ENCODE data around the gene LBHD1.
"Not testable (repeated sequence)": the region's sequence is repeated elsewhere in the genome, so short reads cannot be mapped to it uniquely, and the experiment has no call there.

Gene LBHD1

DNA sequence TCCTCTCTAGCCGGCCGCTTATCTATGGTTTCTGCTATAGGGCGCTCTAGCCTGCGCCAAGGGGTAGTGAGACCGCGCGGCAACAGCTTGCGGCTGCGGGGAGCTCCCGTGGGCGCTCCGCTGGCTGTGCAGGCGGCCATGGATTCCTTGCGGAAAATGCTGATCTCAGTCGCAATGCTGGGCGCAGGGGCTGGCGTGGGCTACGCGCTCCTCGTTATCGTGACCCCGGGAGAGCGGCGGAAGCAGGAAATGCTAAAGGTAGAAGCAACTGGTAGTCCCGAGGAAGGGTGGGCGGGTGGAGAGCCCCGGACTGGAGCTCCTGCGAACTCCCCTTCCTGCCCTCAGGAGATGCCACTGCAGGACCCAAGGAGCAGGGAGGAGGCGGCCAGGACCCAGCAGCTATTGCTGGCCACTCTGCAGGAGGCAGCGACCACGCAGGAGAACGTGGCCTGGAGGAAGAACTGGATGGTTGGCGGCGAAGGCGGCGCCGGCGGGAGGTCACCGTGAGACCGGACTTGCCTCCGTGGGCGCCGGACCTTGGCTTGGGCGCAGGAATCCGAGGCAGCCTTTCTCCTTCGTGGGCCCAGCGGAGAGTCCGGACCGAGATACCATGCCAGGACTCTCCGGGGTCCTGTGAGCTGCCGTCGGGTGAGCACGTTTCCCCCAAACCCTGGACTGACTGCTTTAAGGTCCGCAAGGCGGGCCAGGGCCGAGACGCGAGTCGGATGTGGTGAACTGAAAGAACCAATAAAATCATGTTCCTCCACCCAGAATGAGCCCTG is at the start of gene LBHD1, which contains the start of gene UQCC3:
TSS of gene LBHD1 (minus strand) at position 660 of the 782 bp plus-strand sequence. CDS start 2,236 bp downstream, outside the sequence.
TSS of gene UQCC3 (plus strand) at position 66 of the 782 bp plus-strand sequence. CDS start at position 139, 73 bp downstream.
- DNase-seq (ENCODE audit: low read depth), result peak; percentile 57

DNA sequence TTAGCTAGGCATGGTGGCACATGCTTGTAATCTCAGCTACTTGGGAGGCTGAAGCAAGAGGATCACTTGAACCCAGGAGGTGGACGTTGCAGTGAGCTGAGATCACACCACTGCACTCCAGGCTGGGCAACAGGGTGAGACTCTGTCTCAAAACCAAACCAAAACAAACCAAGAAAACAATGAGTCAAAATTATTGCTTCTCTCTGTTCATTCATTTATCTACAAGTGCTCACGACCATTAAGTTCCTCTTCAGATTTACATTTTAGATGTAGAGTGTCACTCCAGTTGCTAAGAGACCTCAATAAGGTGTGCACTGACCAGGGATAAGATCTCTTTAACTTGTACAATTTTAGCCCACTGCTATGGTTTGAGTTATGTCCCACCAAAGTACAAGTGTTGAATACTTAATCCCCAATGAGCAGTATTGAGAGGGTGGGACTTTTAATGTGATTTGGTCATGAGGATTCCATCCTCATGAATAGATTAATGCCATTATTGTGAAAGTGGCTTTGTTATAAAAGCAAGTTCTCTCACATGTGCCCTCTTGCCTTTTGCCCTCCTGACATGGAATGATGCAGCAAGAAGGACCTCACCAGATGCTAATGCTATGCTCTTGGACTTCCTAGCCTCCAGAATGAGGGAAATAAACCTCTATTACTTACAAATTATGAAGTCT is 47.4 kb upstream of the LBHD1 start:
- DNase-seq (ENCODE audit: low read depth), result no peak

DNA sequence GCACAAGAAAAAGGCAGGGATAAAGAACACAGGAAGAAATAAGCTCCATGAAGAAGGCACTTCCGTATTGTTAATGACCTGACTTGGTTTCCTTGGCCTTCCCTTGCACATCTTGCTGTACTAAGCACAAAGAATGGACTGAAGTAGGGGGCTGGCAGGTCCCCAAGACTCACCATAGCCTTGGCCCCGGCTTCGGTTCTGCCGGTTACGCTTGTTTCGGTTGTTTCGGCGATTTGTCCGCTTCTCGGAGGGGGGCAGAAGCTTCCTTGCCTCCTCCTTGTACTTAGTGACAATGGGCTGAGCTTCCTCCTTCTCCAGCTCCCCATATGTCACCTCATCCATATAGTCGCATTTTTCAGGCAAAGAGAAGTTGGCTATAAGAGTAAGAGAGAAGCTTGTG is 44.7 kb upstream of the LBHD1 start:
- no peak for DNase-seq (ENCODE audit: low read depth)

DNA sequence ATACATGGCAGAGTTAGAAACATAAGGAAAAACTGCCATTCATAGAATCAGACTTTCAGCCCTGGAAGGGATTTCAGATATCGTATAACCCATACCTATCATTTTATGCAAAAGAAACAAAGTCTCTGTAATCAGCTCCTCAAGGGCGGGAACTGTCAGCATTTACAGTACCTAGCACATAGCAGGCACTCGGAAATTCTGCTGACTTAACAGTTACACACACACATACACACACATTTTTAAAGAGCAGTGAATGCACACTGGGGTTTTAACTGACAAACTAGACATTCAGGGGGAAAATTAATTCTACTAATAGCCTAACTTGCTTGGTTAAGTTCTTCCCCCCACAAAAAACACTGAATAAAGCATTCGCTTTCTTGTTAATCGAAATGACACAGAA is 44.1 kb upstream of the LBHD1 start:
- DNase-seq (ENCODE audit: low read depth), result no peak

DNA sequence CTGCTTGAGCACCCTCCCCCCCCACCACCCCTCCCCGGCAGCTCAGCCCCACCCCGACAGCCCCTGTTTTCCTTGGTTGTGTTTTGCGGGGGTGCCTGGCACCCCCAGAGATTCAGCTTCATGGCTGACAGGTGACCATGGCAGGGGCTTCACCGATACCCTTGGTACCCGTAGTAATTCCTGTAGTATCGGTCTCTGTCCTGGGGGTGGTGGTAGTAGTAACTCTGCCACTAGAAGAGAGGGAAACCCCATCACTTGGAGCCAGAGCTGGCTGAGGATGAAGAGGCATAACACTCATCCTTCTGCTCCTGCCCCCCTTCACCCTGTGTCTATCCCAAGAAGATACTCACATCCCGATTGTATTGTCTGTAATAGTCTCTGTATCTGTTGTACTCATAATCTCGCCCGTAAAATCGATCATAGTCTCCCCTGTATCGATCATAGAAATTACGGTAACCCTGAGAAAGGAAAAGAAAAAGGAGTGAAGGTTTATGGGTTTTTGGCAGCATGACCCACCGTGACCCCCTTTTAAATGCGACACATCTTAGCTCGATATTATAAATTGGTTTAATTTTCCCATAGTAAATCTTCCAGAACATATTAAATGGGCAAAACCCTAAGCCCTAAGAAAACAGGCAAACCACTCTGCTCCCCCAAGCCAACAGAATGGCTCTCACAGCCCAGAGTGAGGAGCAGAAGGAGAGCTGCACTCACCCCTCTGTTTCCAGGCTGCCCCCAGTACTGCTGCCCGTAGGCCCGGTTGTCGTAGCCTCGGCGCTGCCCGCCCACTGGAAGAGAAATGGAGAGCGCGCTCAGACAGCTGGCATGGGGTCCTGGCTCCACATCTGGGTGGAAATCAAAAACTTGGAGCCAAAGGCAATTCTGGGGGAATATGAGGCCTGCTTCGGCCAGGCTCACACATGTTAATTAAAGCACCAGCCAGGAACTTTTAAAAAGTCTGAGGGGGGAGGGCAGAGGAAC is 43.4 kb upstream of the LBHD1 start:
- DNase-seq (ENCODE audit: low read depth), result no peak

DNA sequence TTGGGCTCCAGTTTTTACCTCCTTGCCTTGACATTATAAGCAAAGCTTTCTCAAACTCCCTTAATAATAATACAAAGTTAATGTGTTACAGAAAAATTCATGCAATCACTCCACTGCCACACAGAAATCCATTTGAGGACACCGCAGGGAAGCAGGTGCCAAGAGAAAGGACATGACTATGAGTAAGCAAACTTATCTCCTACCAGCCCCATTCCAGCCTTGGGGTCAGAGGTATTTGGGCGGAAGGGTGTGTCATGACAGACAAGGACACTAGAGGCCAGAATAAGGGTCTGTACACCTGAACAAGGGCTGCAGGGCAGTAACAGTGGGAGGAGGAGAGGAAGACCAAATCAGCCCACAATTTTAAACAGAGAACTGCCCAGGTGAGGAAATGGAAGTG is 41.3 kb upstream of the LBHD1 start:
- no peak for DNase-seq (ENCODE audit: low read depth)

DNA sequence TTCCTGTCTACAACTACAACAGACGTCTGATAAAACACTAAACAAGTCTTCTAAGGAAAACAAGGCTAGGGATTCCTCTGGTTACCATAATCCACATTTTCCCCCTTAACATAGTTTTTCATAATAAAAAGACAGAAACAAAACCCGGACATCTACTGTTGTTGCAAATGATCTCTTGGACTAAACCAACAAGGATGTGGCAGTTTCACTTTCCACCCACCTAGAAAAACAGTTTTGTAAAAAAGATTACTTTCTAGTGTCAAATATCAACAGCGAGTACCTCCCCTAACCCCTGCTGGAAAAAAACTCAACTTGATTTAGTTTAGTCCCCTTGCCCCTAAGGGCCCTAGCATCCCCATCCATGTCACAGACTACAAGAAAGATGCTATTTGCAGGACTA is 40.8 kb upstream of the LBHD1 start:
- no peak for DNase-seq (ENCODE audit: low read depth)

DNA sequence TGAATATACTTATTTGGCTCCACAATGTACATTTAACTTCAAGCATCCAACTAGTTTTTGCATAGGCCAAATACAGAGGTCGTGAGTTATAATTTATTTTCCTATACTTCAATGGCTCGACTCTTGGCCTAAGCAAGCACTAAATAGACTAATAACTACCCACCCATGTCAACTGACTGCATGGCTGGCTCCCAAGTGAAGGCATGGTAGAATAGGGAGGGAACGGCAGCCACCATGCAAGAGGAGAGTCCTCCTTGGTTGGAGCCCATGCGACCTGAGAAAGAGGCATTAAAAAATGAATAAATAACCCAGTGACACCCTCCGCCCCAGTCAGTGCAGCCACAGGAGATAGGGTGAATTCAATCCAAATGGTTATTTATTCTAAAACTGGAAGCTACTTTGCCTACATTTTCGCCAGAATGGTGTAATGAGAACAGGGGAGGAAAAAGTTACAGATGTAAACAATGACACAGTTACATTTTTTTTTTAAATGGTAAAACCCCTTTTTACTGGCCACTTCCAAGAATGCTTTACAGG is 40.3 kb upstream of the LBHD1 start:
- DNase-seq (ENCODE audit: low read depth), result no peak

DNA sequence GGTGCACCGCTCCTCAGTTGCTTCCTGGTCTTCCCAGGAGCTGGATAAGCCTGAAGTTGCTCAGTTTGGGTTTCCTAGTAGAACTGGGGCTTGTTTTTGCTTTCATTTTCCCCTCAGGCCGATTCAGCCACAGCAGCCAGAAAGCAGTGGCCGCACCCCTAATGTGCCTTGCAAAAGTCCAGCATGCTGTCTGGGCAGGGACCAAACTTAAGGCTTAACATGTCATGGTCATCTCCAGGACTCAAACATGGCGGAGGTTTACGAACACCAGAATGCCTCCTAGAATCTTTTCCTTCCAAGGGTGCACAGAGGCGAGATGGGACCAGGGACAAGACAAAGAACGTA is 37.9 kb upstream of the LBHD1 start:
- no peak for DNase-seq (ENCODE audit: low read depth)

DNA sequence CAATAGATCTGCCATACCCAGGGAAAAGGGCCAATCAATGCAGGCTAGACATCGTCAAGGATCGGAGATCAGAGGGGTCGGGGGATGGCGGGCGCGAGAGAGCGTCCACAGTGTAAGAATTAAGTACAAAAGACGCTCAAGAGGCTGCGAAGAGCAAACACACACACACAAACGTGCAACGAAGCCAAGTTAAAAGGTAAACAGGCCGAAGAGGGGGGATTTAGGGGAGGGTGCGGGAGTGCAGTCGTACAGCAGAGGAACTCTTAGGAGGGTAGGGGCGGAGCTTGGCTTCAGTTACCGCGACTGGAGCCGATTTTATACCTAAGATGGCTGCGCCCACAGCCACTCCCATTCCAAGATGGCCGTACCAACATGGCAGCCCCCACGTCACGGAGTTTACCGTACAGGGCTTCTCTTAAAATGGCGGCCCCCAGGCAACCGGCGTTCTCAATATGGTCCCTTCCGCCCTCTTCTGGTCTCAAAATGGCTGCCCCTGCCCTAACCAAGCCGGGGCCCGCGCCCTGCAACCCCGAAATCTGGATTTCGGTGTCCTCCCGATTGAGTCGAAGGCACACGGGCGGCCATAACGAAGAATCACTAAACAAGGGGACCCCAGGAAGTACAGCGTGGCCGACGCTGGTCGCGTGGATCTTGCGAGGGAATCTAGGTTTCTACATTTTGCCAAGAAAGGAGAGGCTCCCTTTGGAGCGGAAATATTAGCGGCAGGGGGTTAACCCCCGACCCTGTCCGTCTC is 37.4 kb upstream of the LBHD1 start:
- DNase-seq (ENCODE audit: low read depth), result peak; percentile 70

DNA sequence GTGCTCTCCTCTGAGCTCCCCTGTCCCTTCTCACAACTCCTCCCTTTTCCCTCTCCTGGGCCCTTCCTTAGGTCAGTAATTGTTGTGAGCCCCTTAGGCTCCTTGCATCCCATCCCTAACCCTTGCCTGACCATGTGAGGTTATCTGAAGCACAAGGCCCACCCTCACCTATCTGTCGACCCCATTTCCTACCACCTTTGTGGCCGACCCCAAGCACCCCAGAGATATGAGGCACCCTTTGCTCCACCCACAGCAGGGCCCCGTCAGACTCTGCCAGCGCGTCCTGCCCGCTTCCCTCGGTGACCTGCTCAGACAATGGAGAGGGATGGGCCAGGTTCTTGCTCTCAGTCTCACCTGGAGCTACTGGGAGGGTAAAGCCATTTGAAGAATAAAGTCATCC is 36.7 kb upstream of the LBHD1 start:
- no peak for DNase-seq (ENCODE audit: low read depth)

DNA sequence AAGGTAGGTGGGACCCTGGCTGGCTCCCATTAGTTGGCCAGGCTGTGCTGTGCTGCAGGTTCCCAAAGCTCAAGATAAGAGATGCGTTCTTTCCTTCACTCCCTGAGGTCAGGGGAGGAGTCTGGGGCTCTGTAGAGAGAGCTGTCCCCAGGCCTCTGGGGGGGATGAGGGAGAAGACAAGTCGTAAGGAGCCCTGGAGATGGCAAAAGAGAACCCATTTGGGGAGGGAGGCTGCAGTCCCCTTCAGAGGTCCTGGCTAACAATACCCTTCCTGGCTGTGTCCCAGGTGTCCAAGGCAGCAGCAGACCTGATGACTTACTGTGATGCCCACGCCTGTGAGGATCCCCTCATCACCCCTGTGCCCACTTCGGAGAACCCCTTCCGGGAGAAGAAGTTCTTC is 36.3 kb upstream of the LBHD1 start:
- no peak for DNase-seq (ENCODE audit: low read depth)

DNA sequence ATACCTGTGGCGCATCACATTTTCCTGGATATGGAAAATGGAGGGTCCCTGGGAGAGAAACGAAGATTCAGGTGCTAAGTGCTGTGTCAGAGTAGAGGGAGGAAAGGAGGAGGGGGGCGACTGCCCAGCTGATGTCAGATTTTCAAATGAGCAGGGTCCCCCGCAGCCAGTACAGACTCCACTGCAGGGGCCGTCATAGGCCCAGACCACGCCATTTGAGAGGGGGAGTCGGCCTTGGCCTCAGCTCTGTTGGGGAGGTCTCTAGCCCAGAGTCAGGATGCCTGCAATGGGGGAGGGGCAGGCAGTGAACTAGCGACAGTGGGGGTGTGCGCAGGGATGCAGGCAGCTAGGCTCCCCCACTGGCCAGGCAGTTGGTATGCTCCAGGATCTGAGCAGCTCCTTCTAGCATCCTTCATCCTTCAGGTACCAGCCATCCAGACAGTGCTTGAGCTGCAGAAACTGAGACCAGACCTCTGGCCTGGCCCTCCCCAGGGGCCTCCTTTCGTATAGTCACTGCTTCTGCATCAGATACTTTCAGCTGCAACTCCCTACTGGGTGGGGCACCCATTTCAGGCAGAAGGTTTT is 35.3 kb upstream of the LBHD1 start, which contains the start of the genes BSCL2 and GNG3:
TSS of gene BSCL2 (minus strand) at position 148 of the 585 bp plus-strand sequence. CDS start 229 bp downstream, outside the sequence.
TSS of gene GNG3 (plus strand) at position 400 of the 585 bp plus-strand sequence. CDS start 620 bp downstream, outside the sequence.
- DNase-seq (ENCODE audit: low read depth), result no peak

DNA sequence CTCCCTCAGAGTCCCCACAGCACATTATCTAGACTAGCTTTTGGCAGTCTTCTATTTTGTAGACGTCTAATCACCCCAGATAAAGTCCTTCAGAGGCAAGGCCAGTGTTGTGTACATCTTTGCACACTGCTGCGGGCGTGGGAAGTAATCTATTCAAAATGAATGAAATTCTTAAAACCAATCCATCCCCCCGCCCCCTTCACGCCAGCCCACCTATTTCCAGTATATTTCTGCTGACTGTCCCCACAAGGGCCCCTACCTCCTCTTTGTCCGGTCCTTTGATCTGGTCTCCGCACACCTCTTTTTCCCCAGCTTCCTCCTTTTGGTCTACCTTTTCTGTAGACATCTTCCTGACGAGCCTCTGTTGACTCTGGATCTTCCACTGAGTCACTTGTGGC is 34.8 kb upstream of the LBHD1 start:
- DNase-seq (ENCODE audit: low read depth), result no peak

DNA sequence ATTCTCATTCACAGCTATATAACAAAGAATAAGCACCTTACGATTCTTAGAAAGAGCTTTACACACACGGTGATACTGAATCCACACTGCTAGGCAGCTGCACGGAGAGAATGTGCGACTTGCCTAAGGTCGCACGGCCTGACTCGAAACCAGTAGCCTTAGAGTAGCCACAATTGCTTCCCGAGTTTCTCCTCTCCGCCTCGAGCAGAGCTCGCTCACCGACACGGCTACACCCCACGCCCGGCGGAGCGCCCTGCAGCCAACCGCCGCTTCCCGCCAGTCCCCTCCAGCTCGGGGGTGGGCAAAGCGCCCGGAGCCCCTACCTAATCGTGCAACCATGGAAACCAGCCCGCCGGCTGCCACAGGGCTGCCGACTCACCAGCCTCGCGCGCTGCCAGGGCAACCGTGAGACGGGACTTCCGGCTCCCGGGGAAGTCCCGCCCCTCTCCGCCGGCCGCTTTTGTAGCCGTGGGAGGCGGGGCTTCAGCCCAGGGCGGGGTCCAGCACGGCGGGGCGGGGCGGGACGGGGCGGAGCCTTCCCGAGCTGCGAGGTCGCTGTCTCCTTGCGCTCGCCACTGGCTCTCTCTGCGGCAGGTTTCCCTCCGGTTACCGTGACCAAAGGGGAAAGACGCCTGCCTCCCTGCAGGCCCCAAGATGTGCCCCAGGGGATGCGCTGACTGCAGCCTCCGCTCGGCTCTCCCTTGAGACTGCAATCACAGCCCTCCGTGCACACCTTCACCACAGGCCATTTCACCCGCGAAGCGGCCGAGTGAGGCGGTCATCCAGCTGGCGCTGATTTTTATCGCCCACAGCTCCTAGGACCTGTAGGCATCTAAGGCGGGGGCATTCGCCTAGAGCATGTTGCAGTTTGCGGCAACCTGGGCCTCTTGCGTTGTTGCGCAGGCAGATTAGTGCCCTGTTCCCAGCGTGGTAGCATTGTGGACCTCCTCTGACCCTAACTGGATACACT is 34.1 kb upstream of the LBHD1 start:
- peak; percentile 94 for DNase-seq (ENCODE audit: low read depth)

DNA sequence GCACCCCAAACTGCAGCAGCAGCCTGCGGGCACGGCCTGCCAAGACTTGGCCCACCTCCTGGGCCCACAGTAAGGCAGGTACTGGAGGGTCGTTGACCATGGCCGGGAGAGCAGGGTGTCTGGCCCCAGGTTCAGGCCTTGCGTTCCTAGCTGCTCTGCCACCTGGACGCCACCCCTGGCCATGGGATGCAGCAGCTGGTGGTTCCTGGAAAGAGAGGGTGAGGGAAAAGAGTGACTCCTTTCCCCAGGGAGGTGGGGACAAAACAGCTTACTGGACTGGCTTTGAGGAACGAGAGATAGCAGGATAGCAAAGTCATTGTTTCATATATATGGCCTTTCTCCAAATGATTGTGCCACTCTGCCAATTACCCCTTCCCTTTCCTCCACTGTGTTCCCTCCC is 33.3 kb upstream of the LBHD1 start:
- no peak for DNase-seq (ENCODE audit: low read depth)

DNA sequence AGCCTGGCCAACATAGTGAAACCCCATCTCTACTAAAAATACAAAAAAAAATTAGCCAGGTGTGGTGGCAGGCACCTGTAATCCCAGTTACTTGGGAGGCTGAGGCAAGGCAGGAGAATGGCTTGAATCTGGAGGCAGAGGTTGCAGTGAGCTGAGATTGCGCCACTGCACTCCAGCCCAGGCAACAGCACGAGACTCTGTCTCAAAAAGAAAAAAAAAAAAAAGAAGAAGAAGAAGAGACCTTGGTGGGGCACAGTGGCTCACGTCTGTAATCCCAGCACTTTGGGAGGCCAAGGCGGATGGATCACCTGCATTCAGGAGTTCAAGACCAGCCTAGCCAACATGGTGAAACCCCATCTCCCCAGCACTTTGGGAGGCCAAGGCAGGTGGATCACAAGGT is 31.9 kb upstream of the LBHD1 start:
- DNase-seq (ENCODE audit: low read depth), result not testable (repeated sequence)

DNA sequence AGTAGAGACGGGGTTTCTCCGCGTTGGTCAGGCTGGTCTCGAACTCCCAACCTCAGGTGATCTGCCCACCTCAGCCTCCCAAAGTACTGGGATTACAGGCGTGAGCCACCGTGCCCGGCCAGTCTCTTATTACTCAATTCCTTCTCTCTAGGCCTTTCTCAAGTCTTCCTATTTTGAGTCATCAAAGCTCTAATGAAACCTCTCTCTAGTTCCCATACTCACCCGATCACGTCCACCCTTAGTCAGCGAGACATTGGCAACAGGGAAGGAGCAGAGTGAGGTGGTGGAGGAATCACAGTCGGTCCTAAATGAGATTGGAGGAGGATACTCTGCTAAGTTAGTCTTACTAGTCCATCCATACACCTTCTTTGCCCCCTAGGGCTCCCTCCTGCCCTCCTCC is 30.2 kb upstream of the LBHD1 start:
- no peak for DNase-seq (ENCODE audit: low read depth)

DNA sequence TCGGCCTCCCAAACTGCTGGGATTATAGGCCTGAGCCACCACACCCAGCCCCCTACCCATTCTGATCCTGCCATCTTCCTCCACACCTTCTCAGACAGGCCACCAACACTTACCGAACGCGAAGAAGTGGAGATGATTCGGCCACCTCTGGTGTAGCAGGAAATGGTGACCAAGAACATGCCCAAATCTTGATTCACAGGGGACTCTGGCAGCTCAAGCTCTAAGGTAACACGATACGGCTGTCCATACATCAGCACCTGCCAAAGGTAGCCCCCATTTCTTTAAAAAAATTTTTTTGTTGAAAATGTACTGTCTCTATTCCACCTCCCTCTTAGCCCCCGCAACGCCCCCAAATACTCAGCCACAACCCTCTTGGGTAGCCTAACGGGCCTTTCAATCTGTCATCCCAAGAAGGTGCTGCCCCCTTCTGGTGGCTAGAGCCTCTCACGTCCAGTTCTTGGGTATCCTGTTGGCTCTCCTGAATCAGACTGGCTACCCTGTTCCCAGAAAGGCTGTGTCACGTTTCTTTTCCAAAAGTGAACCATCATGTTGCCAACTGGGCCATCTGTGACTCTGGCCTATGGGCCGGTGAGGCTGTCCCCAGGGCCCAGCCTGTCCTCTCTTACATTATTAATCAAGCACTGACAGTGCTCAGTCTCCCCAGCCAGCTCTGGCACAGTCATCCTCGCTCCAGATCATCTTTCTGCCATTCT is 22.5 kb upstream of the LBHD1 start:
- peak; percentile 30 for DNase-seq (ENCODE audit: low read depth)
